ENCODE data around the gene ZFP69.
"Not testable (repeated sequence)": the region's sequence is repeated elsewhere in the genome, so short reads cannot be mapped to it uniquely, and the experiment has no call there.

ZFP69 gene
- long read RNA-seq, donor 1, partial matches to known transcripts: 0 of 2 reads
- long read RNA-seq, donor 1, other reads (novel, unspliced or antisense): 0 of 2 reads
- long read RNA-seq, donor 2: 0 reads
- long read RNA-seq, donor 3: 0 reads
- long read RNA-seq, donor 4, partial matches to known transcripts: 7 of 7 reads
- long read RNA-seq, donor 4, other reads (novel, unspliced or antisense): 0 of 7 reads
- long read RNA-seq, donor 5, partial matches to known transcripts: 0 of 1 reads
- long read RNA-seq, donor 5, other reads (novel, unspliced or antisense): 0 of 1 reads
- long read RNA-seq, donor 6, partial matches to known transcripts: 0 of 1 reads
- long read RNA-seq, donor 6, other reads (novel, unspliced or antisense): 0 of 1 reads
- long read RNA-seq, donor 7, partial matches to known transcripts: 8 of 9 reads
- long read RNA-seq, donor 7, other reads (novel, unspliced or antisense): 0 of 9 reads
- long read RNA-seq, donor 8, partial matches to known transcripts: 0 of 1 reads
- long read RNA-seq, donor 8, other reads (novel, unspliced or antisense): 0 of 1 reads

DNA sequence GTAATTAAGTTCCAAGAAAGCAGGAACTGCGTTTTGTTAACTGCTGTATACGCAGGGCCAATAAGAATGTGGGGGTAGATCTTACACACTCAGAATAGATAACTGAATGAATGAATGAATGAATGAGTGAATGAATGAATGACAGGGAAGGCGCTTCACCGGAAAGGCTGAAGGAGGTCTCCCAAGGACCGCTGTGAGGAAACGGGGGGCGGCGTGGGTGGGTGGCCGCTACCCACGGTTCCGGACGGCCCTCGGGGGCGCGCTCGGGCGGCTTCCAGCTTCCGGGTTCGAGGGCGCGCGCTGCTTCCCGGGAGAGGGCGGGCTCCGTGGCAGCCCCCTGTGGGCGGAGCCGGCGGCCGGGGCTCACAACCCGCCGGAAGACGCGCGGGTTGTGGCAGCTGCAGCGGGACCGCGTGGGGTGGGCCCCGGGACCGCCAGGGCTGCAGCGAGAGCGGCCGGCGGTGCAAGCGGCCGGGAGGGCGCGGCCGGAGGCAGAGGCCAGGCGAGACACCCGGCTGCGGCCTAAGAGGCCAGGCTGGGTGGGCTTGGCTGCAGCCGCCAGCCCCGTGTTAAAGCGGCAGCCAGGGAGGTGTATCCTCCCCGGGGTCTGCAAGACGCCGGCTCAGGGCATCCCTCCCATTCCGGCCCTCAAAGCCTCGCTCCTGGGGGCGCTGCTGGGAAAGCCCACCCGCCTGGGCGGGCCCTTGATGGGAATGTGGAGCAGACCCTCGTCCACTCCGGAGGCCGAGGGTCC is at the start of gene ZFP69:
Gene ZFP69, plus strand, starts transcription at position 367 of the 754 bp plus-strand sequence. CDS start 2,072 bp downstream, outside the sequence.
- peak; percentile 91 for DNase-seq

GRCh38 chr1:40431385-40431784 is 45.7 kb upstream of the ZFP69 start:
- no peak for DNase-seq

GRCh38 chr1:40432644-40433390 is 44.3 kb upstream of the ZFP69 start:
- no peak for DNase-seq

DNA sequence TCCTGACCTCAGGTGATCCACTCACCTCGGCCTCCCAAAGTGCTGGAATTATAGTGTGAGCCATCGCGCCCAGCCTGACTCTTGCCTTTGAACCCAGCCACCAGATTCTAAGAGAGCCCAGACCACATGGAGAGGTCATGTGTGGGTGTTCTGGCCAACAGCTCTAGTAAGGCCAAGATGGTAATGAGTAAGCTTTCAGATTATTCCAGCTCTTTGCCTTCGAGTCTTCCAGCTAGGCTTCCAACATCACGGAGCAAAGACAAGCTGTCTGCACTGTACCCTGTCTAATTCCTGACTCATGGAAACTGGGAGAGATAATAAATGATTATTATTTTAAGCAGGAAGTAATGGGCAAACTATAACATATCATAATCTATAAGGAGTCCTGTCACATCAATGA is 41.6 kb upstream of the ZFP69 start:
- no peak for DNase-seq

- no peak for DNase-seq
Observed at GRCh38 chr1:40435876-40436275, 41.2 kb upstream of the ZFP69 start.

DNA sequence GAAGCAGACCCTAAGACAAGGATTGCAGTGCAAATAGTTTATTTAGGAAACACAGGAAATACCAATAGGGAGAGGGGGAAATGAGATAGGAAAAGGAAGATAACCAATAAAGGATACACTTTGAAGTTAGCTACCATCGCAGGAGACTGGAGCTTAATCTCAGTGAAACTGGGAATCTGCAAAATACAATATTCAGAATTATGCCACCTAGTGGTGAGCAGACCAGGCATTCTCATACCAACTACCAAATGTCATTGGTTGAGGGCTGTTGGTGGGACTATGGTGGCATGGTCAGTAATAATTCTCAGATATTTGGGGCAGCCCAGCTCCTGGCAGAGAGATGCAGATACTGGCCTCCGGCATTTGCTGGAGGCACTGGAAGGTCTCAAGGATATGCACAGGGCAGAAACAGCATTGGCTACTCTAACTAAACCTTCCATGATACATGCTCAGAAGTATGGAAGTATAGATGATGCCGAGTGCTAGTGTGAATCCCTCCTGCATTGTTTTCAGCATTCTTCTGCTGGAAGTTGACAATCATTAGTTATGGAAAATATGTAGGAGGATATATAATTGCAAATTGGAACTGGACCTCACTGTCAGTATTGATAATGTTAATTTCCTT is 38.6 kb upstream of the ZFP69 start:
- DNase-seq: no peak

DNA sequence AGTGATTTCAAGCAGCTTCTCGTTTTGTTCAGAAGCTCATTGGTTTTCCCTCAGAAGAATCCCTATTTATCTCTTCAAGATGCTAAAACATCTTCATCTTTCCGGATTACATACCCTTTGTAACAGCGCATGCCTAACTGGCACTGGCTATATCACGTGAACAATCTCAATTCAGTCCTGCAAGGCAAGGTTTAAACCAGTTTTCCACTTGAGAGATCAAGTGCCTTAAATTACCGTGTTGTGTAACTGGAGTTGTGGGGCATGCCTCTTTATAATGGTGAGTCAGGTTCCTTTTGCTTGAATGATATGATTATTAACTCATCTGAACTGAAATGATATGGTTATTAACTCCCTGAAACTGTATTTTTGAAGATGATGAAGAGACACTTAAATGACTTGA is 37.8 kb upstream of the ZFP69 start:
- no peak for DNase-seq

GRCh38 chr1:40449684-40450494 is 27.2 kb upstream of the ZFP69 start, which contains the start of gene ZFP69B:
Gene ZFP69B (plus strand): TSS chr1:40450476. CDS start chr1:40450962, 486 bp downstream.
- DNase-seq: peak; percentile 97

DNA sequence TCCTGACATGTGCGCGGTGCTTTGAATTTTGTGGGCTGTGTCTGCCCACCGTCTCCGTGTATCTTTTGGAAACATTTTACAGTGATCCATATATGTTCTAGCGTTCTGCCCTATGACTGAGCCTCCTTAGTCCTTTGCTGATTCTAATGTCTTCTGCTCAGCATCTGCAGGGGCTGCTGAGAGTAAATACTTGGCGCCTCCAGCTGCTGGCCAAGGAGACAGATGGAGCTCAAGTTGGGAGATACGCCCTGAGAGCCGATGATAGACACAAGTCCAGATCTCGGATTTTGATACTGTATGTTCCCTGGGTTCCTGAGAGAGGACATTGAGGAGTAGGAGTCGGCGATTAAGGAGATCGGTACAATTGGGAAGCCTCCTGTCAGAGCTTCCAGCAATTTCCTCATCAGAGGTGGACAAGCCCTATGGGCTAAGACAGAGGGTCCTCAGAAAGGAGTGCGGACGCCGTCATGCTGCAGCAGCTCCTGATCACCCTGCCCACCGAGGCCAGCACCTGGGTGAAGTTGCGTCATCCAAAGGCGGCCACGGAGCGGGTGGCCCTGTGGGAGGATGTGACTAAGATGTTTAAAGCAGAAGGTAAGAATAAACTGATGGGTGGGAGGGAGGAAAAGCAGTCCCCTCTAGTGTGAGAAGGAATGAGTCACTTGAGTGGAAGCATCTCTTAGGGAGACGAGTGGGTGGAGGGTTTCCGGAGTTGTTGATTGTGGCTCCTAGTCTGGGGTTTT is 26.4 kb upstream of the ZFP69 start:
- DNase-seq: no peak

DNA sequence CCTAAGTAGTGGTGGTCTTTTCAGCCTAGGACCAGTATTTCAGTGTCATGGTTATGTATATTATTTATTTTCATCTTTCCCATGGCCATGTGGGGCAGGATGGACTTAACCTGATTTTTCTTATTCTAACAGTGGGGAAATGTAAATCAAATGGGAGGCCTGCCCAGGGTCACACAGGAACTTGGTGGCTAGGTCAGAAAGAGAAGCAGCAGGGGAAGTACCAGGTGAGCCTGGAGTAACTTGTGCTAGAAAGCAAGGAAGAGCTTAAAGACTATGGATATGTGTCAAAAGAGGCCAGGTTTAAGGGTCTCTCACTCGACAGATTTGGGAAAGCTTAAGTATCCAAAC is 25.9 kb upstream of the ZFP69 start:
- no peak for DNase-seq

GRCh38 chr1:40454873-40455272 is 22.2 kb upstream of the ZFP69 start:
- no peak for DNase-seq

DNA sequence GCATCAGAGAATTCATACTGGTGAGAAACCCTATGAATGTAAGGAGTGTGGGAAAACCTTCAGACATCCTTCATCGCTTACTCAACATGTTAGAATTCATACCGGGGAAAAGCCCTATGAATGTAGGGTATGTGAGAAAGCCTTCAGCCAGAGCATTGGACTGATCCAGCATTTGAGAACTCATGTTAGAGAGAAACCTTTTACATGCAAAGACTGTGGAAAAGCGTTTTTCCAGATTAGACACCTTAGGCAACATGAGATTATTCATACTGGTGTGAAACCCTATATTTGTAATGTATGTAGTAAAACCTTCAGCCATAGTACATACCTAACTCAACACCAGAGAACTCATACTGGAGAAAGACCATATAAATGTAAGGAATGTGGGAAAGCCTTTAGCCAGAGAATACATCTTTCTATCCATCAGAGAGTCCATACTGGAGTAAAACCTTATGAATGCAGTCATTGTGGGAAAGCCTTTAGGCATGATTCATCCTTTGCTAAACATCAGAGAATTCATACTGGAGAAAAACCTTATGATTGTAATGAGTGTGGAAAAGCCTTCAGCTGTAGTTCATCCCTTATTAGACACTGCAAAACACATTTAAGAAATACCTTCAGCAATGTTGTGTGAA is 14.0 kb upstream of the ZFP69 start:
- no peak for DNase-seq

DNA sequence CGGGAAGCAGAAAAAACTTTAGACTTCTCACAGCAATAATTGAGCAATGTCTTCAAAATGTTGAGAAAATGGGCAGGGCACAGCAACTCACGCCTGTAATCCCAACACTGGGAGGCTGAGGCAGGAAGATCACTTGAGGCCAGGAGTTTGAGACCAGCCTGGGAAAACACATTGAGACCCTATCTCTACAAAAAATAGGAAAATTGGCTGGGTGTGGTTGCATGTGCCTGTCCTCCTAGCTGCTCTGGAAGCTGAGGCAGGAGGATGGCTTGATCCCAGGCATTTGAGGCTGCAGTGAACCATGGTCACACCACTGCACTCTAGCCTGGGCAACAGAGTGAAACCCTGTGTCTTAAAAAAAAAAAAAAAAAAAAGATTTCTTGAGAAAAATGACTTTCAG is 7.8 kb upstream of the ZFP69 start:
- DNase-seq: no peak

DNA sequence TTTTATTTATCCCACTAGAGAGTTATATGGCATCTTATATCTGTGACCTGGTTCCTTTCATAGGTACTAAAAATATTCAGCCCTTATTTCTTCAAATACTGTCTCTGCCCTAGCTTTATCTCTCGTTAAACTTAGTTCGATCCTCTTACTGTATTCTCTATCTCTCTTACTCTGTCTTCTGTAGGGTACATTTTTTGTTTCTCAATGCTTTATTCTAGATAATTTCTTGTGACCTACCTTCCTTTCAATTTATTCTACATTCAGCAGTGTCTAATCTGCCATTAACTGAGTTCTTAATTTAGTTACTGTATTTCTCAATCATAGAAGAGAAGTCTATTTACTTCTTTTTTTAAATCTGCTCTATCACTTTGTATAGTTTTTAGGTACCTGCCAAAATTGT is 1.8 kb upstream of the ZFP69 start:
- DNase-seq: no peak

- no peak for DNase-seq
Observed at GRCh38 chr1:40477678-40478053, 576 bp downstream of the ZFP69 start.

DNA sequence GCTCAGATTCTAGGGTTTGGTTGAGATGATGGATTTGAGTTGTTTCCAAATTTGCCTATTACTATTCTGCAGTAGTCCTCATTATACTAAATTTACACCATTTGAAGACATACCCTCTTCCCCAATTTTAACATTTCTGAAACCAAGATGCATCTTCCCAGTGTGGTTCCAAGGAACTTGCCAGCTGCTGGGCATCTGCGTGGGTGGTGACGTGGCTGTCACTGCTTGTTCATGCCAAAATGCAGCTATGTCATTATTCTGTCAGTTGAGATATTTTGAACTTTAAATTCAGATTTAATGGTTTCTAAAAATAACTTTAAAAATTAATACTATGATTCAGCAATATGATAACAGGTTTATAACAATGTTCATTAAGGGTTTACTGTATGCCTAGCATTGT is 1.2 kb downstream of the ZFP69 start:
- no peak for DNase-seq

DNA sequence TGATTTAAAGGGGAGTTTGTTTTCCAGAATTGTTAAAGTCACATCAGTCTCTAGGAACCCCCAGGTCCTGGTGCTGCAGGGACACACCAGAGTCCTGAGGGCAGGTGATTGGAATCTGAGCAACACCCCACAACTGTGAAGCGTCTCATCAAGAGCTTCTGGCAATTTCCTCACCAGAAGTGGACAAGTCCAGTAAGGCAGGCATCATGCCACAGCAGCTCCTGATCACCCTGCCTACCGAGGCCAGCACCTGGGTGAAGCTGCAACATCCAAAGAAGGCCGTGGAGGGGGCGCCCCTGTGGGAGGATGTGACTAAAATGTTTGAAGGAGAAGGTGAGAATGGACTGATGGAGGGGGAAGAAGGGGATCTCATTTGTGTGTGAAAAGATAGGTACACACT is 2.1 kb downstream of the ZFP69 start:
- no peak for DNase-seq

- no peak for DNase-seq
Observed at GRCh38 chr1:40495315-40495903, 18.3 kb downstream of the ZFP69 start.

DNA sequence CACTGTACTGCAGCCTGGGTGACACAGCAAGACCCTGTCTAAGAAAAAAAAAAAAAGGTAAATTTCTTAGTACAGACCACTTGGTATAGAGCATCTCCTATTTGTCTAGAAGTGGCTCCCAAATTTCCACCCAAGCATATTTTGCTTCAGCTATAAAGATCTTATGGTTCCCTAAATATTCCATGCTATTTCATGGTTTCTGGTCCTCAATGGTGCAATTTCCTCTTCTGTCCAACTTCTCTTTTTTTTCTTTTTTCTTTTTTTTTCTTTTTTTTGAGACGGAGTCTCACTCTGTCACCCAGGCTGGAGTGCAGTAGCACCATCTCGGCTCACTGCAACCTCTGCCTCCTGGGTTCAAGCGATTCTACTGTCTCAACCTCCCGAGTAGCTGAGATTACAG is 25.6 kb downstream of the ZFP69 start:
- DNase-seq: not testable (repeated sequence)

DNA sequence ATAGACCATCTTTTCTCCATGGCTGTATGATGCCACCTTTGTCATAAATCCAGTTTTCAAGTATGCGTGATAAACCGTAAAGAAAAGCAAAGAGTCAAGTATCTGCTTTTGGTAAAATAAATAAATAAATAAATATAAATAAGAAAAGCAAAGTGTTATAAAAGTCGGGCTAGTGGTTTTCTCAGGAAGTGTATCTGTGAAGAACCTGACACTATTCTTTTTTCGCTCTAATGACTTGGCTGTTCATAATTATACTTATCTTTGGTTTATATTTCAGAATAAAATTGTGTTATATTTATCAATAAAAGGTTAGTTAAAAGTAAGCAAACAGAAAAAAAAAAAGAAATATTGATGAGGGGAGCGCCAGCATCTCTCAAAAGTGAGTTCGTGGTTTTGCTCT is 30.9 kb downstream of the ZFP69 start:
- no peak for DNase-seq

Measured in right kidney (tissue), 9 donors.